EL (cell line): Measurements from ENCODE around the gene CACNA2D1.

ENCODE experiments used
- DNase-seq: peaks from one replicate; pipeline ENCODE4 v3.0.0-alpha.2; 2016

Gene CACNA2D1

DNA sequence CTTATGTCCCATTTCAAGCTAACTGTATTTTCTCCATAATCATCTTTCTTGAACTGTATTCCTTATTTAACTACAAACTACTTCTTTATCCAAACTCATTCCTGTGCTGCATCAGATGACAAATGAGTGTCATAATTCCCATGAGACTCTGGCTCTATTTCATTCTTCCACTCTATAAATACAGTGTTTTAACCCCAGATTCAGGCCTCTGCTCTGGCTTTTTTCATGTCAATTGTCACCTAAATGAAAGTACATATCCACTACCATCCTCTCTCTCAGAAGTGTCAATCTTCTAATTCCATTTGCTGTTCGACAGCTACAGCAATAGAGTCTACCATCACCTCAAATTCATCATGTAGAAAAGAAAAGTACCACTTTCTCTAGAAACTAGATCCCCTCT lies 172.7 kb downstream of the CACNA2D1 start:
- no peak for DNase-seq

DNA sequence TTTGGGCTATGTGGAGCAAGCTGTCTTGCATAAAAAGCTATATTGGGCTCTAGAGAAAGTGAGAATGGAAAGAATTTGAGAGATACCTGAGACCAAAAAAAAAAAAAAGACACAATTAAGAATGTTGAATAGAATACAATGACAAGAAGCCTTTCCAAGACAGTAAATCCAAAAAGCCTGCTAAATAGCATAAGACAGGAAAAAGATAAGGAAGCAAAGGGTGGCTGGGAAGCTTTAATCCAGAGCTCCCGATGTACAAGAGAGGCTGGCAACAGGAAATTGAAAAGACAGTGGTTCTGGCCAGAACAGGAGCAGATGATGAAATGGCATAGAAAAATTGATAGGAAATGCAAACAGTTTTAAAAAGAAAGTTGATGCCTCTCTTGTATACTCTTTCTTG lies 174.9 kb downstream of the CACNA2D1 start:
- no peak for DNase-seq

DNA sequence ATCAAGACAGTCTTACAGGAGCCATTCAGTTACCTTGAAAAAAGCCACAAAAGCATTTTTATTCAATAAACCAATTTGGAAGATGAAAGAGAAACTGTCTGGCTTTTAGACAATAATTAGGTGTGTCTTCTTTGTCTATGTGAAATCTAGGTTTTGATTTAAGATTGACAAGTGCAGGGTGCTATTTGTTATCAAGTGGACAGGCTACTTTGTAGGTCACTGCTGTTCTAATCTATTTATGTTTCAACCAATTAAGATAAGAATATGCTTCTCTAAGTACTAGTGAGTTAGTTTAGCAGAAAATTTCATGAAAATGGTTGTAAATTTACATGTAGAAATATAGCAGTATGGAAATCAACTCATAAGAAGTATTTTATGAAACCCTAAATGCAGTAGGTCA lies 177.5 kb downstream of the CACNA2D1 start:
- no peak for DNase-seq

DNA sequence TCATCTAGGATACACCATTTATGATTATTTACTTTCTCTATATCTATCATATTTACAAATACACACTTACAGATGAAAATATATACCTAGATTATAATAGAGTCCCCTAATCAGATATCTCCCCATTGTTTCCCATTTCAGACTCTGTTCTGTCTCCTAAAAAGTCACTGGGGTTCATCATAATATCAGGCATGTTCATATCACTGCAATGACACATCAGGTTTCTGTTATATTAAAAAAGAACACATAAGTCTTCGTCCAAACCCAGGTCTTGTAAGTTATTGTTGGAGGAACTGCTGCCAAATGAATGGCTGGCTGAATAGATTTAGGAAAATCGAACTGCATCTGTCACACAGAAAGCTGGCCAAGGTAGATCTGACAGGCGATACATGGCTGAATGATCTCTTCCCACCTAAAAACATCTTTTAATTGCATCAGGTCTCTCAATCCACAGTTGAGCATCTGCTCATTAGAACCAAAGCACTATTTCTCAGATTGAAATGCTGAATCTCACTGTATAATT lies 178.7 kb downstream of the CACNA2D1 start:
- DNase-seq, result no peak

DNA sequence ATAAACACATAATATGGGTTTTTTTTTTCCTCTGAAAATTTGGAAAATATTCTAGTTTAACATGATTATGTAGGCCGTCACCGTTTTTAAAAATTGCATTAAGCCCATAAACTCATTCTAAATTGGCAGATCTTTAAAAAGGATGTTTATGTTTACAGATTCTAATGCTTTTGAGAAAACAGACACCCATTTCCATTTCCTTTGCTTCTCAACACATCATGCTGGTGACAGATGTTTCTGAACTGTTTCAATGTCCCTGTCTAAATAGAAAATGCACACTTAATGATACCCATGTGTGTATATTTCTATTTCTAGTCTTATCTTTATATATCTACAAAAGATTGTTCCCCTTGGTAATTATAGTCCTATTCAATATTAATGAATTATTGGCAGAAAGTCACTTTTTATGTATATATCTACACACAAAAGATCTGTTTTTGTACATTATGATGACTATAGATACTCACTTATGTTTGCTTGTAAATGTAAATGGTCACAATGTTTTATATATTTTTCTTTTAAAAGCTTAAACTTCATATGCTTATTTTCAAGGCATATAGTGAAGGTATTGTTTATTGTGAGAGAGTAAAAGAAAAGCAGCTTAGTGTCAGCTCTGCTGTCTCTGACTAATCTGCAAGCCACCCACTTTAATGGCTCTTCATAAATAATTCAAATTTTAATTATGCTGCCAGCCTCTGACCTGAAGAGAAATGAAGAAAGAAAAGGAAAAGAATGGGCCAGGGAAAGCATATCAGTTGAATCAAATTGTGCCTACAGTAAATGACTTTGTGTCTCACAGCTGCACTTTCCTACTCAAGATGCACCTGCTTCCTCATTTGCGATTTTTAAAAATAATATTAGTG lies 179.4 kb downstream of the CACNA2D1 start:
- no peak for DNase-seq

DNA sequence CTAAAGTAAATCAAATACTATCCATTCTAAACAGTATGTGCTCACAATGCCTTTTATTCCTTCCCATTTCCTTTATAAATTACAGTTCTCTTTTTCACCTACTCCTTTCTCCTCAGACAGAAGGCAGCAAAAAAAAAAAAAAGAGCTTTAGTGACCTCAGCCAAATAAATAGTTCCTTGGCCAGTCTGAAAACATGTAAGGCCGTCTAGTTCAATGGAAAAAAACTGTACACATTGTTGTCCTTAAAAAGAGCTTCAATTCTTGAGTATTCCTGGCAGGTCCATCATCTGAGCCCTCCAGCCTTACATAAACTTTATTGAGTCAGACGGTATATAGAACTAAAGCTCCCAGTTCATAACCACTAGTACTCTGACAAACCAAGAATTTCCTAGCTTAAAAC lies 185.4 kb downstream of the CACNA2D1 start:
- no peak for DNase-seq

DNA sequence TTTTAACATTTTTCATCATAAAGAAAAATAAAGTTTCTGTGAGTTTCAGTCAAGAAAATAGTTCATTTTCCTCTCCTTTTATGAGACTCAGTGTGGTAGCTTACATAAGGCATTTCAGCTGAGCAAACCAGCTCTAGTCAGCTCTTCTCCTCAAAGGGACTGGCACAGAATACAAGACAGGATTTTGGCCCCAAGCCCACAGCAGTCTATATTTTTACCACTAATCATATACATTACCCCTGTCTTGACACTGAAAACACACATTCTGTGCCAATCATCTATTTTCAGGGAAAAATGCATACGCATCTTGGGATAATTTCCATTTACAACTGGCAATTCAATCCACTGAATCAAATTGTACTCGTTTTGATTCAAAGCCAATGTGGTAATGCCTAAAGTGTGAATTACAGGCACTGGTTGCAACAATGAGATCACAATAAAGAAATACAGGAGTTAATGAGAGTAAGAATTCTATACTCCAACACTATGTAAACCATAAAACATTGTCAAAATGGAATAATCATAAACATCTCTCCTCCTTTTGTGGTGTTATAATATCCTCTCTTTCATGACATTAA lies 186.4 kb downstream of the CACNA2D1 start:
- no peak for DNase-seq

DNA sequence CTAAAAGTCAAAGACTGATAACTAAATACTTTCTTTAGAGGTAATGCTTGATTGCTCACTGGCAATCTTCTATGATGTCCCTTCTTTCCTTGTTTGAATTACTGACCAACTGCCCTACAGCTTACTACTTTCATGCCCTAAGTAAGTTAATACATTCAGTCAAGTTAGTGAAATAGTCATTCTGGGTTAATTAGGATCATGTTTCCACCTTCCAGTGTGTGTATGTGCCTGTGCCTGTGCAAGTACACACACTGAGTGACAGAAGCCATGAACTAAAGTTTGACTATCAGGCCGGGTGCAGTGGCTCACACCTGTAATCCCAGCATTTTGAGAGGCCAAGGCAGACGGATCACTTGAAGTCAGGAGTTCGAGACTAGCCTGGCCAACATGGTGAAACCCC lies 187.9 kb downstream of the CACNA2D1 start:
- DNase-seq, result no peak

DNA sequence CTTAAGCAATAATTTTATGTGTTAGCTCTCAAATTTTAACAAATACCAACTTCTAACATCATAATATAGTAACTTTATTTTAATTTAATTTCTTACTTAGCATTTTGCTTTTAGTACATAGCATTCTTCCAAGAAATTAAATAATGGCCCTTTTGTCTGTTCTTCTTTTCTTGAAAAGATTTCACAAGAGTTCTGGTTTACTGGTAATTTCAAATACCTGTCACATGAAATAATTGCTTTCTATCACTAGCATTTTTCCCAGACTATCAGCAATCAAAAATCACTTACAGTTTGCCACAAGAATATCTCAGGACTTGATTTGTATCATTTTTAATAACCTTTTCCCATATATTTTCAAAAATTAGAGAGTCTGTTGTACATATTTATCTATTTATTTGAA lies 193.0 kb downstream of the CACNA2D1 start:
- no peak for DNase-seq

DNA sequence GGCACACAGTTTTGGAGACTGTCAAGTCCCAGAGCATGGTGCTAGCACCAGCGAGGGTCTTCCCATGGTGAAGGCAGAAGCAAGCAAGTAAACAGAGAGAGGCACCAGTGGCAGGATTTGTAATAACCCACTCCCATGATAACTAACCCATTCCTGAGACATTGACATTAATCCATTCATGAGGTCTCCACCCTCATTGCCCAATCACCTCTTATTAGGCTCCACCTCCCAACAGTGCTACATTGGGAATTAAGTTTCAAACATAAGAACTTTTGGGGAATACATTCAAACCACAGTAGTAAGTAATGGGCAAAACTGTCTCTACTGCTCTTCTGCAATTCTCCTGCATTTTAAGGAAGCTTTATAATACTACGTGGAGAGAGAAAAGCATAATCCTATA lies 193.6 kb downstream of the CACNA2D1 start:
- no peak for DNase-seq

DNA sequence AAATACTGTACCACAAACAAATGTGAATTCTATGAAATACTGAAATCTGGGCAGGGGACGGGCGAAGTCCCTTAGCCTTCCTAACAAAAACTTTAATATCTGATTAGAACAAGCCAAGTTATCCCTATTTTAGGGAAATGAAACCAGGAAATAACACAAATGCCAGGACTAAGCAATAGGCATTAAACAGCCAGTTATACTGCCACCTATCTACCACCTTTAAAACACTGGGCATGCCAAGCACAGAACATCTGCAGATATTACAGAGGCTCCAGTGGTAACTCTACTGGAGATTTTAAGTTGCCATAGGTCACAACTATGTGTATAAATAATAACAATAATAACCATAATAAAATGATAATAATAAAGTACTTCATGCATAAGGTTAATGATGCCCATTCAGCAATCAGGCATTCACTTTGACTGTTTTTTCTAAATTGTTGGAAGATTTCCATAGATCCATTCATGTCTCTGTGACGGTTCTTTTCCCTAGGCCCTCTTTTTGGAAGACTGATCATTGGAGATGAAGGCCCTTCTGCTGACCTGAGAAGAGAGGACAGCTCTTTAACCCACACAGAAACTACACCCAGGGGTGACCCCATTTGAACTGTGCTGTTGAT lies 195.7 kb downstream of the CACNA2D1 start:
- peak; percentile 18 for DNase-seq

DNA sequence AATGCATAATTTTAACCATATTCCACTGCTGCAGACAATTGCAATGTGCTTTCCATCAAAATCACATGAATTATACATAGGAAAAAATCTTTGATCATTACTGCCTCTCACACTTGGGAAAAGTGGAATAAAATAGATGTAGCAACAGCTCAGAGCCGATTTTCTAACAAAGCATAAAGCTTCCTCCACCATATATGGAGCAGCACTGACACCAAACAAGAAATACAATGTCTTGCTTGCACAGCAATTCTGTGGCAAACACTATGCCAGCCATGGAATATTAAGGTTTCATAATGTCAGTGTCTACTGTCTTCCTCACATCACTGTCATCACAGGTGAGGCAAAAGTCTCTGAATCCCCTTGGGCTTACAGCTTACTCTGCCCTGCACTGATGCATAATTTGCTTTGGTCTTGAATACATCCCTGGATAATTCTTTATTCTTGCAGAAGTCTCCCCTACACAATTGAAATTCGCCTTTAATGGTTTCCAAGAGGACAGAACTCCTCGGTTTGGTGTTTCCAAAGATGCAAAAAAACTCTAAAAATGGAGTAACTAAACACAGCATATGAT lies 198.5 kb downstream of the CACNA2D1 start:
- DNase-seq, result no peak

DNA sequence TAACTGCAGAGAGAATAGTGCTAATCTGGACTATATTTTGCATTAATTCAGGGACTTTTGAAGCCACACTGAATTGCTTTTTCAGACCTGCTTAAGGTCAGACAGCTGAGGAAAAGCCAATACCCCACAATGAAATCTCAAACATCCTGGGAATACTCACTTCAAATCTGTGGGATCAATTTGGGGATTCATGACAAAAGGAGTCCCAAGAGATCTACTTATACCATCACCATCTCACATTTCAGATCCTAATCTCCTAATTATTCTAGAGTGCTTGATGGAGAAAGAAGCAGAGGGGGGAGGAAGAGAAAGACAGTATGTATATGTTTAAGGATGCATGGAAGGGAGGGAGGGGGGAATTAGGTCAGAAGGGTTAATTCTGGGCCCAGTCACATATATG lies 202.2 kb downstream of the CACNA2D1 start:
- no peak for DNase-seq

DNA sequence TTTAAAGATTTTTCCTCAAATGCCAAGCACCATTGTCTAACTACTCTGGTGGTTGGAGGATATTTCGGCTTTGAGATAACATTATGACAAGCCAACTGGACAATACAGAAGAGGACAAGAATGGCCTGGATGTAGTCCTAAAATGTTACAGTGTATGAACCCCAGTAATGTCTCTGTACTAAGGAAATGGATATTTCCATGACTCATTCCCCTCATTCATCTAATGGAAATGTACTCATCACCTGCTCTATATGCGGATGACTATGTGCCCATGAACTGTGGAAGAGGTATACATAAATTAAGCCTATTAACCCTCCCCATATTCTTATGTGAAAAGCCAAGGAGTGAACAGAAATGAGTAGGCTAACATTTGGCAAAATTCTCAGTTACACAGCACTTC lies 207.9 kb downstream of the CACNA2D1 start:
- peak; percentile 15 for DNase-seq

DNA sequence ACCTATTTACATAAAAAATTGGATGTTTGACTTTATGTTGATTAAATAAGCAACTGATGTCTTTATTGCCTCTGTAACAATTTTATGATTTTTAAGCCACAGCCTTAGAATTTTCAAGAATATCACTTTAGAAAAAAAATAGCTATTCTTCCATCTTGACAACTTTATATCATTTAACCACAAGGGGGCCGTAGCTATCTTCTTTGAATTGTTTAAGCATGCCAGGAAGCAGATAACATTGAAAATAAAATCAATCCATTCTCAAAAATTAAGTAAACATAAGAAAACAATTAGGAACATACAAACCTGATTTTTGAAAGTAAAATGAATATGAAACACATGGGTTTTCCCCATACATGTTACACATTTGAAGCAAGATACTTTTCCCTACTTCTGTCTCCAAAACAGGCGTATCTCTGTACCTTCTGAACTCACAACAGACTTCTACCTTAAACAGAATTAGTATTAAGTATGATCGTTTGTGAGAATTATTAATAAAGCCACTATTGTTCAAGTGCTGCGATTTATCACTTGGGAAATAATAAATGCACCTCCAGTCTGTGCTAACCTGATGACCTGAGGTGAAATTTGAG lies 209.0 kb downstream of the CACNA2D1 start:
- DNase-seq, result peak; percentile 44

DNA sequence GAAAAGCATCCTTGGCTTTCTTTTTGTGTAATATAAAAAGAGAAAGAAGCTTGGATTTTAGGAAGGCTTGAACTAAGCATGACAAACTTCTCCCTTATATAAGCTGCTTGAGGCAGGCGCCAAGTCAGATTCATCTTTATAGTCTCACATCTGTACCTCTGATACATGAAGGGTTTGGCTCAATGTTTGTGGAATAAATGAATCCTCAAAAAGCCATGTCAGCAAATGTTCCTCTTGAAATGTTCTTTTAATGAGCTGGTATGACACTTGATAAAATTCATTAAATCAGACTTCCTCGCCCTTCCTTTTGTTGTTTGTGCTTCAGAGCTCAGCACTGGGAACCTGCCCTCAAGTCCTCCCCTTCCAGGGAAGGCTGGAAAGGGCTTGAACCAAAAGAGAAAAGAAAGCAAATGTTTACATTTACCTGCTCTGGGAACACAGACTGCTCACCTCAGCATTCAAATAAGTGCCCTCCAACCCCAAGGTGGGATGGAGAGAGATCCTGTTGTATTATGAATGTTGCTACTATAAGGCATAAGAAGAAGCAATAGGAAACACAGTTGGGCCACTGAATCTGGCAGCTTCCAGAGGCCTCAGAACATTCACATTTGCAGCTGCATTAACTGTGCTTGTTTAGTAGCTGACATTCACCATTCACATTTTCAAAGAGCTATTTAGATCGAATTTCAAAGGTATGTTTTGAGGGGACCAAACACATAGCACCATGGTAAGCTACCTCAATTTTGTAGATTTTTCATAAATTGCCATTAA lies 212.6 kb downstream of the CACNA2D1 start:
- DNase-seq, result no peak

DNA sequence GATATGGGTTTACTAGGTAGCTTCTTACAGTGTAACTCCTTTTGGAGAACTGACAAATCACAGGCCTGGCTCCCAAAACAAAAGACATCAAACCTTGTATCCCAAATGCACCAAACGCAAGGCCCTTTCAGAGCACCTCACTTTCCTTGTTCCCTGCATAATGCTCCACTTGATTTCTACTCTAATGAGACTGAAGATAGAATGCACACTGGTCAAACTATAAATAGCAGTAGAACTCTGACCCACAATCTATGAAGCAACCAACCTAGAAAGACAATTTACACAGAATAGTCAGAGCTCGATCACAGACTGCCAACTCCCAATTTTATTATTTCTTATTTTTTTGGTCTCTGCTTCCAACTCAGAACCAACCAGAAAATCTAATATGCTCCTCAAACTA lies 214.4 kb downstream of the CACNA2D1 start:
- DNase-seq, result no peak

DNA sequence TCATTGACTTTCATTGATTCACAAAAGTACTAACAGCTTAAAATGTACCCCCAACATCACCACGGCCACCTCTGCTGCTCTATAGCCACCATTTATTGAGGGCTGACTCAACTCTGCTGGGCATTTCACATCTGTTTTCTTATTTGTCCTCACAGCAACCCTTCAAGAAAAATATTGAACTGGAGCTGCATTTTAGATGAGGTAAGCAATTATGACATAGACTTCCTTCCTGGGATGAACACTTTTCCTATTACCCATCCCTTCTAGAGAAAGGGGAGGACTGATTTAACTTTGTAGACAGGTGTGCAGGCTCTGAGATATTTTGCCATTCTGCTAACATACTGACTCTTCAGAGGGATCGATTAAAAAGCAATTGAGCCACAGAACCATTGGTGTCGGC lies 217.4 kb downstream of the CACNA2D1 start:
- DNase-seq, result no peak

DNA sequence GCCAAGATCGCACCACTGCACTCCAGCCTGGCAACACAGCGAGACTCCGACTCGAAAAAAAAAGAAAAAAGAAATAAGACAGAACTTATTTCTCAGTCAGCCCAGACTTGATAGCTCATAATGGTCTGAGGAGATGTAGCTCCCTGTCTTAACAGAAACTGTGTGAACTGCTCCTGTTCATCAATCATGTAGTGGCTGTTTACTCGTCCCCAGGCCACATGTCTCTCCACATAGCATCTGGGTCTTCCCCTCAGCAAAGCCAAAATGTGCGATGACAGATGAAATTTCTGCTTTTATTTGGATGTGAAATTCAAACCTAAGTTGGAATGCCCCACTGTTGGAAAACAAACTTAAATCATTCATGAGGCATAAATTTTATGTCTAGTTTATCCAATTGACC lies 219.0 kb downstream of the CACNA2D1 start:
- DNase-seq, result no peak

DNA sequence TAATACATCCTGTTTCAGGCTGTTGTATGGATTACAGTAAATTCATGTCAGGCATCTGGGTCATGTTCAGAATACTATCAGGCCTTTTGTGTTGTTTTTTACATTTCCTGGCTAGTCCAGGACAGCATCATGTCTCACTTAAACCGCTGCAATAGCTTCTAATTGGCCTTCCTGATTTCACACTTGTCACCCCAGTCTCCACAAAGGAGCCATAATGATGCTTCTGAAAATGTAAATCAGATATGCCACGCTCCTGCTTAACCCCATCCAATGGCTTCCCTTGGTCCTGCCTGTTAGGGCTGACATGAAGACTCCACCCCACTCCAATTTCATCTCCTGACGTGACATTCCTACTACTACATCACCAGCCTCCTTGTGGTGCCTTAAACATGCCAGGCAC lies 220.0 kb downstream of the CACNA2D1 start:
- DNase-seq, result no peak

DNA sequence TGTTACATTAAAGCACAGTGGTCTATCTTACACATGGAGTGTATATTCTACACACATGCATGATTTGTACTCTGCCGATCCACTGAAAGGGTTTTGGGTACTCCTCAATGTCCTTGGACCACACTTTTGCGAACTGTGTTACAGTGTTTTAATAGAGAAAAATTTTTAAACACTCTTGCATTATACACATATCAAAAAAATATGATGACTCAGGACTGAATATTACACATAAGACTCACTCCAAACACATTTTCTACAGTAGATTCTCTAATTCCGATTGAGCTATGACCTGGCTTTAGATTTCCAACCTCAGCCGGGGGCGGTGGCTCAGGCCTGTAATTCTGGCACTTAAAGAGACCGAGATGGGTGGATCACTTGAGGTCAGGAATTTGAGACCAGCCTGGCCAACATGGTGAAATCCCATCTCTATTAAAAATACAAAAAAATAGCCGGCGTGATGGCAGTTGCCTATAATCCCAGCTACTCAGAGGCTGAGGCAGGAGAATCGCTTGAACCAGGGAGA lies 222.4 kb downstream of the CACNA2D1 start:
- no peak for DNase-seq

DNA sequence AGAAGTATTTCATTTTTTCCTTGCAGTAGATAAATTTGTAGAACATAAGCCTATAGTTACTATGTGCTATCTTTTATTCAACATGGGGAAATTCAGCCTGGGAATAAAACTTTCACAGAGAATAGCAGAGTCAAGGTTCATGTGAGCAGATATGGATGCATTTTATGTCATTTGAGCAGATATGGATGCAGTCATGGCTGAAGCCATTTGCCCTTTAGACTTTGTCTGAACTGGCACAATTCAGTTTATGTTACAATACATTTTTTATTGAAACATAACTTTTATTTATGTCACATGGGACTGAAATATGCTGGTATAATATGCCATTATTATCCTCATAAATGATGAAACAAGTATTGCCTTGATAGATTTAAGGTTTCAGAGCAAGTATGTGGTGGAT lies 231.1 kb downstream of the CACNA2D1 start:
- DNase-seq, result no peak
